Measurements from ENCODE around the gene SLC28A1.

DNA sequence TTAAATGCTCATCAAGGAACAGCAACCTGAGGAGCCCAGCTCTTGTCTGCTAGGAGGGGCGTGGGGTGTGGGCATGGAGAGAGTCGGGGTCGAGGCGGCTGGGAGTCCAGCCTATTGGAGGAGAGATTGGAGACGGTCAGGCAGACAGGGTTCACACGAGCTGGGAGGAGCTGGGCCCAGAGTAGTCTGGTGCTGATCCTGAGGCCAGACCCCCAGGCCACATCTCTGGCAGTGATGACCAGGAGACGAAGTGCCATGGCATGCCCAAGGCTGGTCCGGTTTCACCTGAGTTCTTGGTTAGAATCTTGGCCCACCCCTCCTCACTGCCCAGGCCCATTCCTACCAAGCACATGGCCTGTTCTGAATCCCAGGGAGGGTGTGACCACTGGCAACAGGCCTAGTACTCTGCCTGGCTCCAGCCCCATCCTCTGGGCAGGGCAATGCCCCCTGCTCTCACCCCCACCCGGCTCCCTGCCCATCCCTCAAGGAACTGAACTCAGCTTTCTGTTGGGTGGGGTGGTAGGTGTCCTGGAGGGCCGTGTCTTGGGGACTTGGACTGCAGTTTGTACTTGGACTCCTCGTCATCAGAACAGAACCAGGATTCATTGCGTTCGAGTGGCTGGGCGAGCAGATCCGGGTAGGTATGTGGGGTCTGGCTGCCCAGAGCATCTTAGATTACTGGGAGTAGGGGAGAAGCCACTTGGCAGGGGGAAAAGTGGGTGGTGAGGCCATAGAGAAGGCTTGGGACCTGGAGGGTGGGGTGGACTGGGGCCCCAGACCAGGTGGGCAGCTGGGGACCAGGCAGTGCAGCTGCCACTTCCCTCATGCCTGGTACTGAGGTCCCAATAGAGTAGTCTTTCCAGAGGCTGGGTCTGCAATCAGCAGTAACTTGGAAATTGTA lies 20.8 kb downstream of the SLC28A1 start:
- TF ChIP-seq CTCF (IDR thresholded peaks at IDR 0.05; ENCODE audit: low read depth, low read length, missing input control) (no peak), REST (IDR thresholded peaks at IDR 0.05) (no peak), RAD21 (IDR thresholded peaks at IDR 0.05) (no peak), JUND (IDR thresholded peaks at IDR 0.05) (no peak), EGR1 (IDR thresholded peaks at IDR 0.05; ENCODE audit: low read depth in 2 of 2) (no peak), RXRA (IDR thresholded peaks at IDR 0.05) (no peak), HNF4G (IDR thresholded peaks at IDR 0.05) (no peak)
- TF ChIP-seq, protein P1, sequence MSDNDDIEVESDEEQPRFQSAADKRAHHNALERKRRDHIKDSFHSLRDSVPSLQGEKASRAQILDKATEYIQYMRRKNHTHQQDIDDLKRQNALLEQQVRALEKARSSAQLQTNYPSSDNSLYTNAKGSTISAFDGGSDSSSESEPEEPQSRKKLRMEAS (IDR thresholded peaks at IDR 0.05), result no peak
- TF ChIP-seq, protein P2, sequence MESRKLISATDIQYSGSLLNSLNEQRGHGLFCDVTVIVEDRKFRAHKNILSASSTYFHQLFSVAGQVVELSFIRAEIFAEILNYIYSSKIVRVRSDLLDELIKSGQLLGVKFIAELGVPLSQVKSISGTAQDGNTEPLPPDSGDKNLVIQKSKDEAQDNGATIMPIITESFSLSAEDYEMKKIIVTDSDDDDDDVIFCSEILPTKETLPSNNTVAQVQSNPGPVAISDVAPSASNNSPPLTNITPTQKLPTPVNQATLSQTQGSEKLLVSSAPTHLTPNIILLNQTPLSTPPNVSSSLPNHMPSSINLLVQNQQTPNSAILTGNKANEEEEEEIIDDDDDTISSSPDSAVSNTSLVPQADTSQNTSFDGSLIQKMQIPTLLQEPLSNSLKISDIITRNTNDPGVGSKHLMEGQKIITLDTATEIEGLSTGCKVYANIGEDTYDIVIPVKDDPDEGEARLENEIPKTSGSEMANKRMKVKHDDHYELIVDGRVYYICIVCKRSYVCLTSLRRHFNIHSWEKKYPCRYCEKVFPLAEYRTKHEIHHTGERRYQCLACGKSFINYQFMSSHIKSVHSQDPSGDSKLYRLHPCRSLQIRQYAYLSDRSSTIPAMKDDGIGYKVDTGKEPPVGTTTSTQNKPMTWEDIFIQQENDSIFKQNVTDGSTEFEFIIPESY (IDR thresholded peaks at IDR 0.05), result no peak
